Measurements from ENCODE around the gene PGLYRP2.

PGLYRP2 gene

DNA sequence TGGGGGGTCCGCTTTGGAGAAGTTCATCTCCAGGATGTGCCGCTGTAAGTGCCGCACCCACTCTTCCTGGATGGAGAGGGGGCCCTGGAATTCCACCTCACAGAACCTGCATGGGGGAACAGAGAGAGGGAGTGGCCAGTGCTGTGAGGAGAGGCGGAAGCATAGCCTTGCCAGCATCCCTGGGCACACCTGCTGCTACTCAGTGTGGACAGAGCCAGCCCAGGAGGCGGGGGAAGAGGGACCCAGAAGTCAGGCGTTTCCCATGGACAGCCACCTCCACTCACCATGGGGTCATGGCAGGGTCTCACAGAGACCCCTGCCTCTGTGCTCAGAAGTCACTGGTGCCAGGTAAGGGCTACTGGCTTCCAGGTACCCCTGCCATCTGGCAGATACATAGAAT, 56.2 kb downstream of the PGLYRP2 start:
- no peak for DNase-seq

DNA sequence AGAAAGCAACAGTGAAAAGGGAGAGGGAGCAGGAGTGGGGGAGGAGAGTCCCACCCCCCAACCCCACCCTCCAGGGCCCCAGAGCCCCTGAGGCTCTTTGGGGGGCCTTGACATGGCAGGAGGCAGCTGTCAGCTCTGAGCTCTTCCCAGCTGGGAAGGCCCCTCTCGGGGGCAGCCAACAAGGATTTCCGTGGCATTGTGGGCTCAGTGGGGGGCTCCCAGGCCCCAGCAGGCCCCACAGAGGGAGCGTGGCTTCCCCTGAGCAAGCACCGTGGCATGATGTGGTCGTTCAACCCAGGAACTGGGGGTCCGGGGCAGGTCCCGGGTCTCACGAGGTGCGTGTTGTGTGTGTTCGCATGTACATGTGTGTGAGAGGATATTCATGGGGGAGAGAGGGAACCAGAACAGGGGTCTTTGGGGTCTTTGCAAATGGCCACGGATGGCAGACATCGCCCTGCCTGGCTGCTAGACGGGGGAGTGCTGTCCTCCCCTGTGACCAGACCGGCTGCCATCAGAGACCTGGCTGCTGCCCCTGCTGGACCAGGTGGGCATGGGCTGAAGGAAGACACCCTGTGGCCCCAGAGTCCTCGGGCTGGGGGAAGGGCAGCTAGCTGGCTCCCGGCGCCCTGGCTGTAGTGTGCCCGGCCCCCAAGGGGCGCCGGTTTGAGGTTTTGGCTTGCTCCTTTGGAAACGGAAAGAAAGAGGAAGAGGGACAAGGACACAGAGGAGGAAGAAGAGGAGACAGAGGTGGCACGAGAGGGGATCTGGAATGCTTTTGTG, 56.8 kb downstream of the PGLYRP2 start:
- no peak for DNase-seq

DNA sequence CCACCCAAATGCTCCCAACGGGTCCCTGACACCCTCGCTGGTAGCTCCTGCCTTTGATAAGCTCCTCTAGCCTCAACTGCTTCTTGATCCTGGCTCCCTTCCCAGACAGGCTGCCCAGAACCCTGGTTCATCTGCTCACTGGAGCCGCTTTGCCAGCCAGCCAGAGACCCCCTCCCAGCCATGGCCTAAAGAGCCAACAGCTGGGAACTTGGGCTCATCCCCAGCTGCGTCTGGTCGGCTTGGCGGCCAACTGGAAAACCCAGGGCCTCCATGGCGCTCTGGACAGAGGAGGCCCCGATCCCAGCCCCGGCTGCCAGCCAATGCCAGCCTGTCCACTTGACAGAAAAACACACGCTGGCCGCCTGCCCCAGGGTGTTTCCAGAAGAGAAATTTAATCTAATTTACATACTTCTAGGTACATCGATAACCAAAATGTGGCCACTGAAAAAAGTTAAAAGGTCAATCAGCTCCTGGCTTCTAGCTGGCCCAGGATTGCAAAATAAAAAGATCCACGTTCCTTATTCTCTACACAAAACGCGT, 57.5 kb downstream of the PGLYRP2 start:
- DNase-seq: peak; percentile 62

DNA sequence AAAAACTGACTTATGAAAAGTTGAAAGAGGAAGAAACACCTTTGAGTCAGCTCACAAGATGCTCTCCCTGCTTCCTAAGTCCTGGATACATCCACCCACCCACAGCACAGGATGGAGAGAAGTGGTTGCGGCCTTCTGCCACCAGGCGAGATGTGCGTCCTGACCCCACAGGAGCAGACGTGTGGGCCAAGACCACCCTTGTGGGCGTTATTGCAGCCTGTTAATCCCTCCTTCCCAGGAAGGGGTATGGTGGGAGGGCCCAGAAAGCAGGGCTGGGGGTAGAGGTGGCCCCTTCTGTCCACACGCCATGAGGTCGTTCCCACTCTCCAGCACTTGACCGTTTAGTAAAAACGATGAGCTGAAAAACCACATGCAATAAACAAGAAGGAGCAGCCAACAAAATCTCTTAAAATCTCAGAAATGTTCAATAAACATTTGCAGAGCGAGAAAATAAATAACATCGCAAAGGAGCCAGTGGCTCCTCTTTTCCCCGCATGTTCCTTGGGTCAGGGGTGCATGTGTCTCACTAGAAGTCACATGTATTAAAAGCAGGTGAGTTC, 58.1 kb downstream of the PGLYRP2 start:
- DNase-seq: no peak

DNA sequence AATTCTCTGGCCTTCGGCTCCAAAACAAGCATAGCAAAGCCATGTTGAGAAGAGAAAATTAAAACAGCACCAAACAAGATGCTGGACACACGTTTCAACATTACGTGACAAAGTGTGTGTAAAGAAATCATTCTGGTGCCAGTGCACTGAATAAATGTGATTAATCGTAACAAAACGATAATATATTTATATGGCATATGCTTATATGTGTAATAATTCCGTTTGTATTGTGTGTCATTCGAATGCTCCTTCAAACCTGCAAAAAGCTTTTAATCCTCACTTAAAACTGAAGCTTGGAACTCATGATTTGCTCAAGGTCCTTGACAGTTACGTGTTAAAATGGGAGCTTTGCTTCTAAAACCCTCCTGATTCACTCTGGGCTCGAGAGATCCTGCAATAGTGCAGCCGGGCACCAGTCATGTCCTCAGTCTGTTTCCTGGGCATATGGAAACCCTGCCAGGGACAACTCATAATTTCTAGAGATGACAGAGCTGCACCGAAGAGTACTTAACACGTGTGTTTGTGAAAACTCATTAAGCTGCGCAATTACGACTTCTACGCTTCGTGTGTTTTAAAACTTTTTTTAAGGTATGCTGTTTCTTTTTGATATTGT, 59.8 kb downstream of the PGLYRP2 start:
- peak; percentile 41 for DNase-seq

Data from NCI-H82 (cell line).